GDM1 (cell line): ENCODE measurements around the gene BSPH1.
"Not testable (repeated sequence)": the region's sequence is repeated elsewhere in the genome, so short reads cannot be mapped to it uniquely, and the experiment has no call there.

Experiments used
- DNase-seq: peaks from one replicate; lab custom pipeline; 2025; lab: John Stamatoyannopoulos, UW

BSPH1 gene, protein sequence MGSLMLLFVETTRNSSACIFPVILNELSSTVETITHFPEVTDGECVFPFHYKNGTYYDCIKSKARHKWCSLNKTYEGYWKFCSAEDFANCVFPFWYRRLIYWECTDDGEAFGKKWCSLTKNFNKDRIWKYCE

DNA sequence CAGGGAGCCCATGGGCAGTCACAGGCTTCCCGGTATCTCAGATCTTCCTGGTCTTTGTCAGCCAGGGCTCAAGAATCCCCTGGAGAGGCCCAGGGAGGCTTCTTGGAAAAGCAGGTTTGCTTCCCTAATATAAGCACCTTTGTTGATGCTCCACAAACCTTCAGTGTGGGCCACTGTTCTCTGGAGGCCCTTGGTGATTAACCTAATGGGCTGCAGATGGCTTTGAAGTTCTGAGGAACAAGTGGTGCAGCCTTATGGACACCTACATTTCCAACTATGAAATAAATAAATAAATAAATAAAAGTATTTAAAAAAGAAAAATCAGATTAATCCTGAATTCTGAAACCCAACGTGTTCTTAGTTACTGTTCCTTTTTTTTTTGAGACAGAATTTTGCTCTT, at the start of gene BSPH1:
BSPH1 (minus strand) TSS at position 101 of the 400 bp plus-strand sequence; CDS start at position 12, 89 bp downstream.
- DNase-seq: no peak

DNA sequence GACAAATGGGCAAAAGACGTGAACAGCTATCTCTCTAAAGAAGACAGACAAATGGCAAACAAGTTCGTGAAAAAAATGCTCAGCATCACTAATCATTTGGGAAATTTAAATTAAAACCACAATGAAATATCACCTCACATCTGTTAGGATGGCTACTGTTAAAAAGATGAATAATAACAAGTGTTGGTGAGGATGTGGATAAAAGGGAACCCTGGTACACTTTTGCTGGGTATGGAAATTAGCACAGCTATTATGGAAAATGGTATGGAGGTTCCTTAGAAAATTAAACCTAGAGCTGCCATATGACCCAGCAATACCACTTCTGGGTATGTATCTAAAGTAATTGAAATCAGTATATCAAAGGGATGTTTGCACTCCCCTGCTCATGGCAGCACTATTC, 44.8 kb upstream of the BSPH1 start:
- DNase-seq: no peak

DNA sequence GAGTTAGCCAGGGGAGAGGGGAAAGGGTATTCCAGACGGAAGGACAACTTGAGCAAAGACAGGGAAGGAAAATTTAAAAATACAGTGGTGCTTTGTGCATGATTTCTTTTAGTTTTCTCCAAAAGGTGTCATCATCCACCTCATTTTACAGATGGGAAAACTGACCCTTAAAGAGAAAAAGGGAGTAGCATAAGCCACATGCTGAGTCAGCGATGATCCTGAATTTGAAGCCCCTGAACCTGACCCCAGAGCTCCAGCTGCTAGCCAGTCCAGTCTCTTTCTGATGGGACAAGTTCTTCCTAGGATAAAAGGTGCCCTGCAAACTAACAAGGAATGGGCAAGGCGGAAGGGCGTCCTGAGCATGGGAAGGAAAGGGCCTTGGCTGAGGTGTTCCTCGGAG, 41.6 kb upstream of the BSPH1 start:
- no peak for DNase-seq

DNA sequence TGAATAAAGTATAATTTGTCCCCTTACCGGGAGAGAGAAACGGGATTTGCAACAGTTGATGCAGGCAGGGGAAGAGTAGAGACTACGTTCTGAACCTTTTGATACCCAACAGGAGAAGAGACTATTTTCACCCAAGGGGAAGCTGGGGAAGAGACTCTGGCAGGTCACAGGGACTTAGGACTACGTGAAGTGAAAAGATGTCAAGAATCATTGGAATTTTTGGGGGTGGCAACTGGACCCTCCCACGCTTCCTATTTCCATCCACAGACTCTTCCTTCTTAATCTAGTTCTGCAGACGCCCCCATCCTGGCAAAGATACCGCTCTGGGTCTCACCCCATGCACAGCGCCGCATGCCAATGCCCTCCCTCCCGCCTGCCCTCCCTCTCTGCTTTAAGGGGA, 38.1 kb upstream of the BSPH1 start:
- DNase-seq: no peak

DNA sequence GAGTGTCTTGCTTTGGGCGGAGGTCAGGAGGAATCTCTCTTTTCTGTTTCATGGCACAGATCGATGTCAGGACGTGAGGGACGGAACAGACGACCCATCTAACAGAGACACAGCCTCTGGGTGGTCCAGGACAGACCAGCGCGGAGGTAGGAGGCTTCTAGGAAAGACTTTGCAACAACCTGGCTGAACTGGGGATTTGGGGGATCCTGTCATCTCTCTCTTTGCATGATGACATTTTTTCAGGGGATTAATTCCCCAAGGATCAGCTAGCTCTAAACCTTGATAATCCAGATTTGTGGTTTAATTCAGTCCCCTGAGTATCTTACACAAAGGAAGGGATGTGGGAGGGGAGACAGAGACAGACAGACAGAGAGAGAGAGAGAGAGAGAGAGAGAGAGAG, 37.5 kb upstream of the BSPH1 start:
- no peak for DNase-seq

DNA sequence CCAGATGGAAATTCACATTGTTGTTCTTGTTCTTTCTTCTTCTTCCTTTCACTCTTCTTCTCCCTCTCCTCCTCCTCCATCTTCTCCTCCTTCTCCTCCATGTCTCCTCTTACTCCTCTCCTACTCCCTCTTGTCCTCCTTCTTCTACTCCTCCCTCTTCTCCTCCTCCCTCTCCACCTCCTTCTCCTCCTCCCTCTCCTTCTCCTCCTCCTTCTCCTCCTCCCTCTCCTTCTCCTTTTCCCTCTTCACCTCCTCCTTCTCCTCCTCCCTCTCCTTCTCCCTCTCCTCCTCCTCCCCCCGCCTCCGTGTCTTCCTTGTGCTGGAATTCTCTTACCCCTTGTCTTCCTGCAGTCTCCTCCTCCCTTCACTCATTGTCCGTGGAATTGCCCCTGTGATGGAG, 33.5 kb upstream of the BSPH1 start:
- DNase-seq: no peak

DNA sequence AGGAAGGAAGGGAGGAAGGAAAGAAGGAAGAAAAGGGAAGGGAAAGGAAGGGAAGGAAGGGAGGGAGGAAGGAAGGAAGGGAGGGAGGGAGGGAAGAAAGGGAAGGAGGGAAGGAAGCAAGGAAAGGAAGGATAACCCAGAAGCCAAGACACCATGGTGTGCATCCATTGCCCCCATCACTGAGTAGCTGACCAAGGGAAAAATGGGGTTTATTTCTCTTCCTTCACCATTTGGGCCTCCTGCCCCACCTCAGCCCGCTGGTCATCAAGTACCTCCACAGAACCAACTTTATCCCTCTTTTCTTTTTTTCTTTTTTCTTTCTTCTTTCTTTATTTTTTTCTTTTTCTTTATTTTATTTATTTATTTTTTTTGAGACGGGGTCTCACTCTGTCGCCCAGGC, 31.5 kb upstream of the BSPH1 start:
- no peak for DNase-seq

DNA sequence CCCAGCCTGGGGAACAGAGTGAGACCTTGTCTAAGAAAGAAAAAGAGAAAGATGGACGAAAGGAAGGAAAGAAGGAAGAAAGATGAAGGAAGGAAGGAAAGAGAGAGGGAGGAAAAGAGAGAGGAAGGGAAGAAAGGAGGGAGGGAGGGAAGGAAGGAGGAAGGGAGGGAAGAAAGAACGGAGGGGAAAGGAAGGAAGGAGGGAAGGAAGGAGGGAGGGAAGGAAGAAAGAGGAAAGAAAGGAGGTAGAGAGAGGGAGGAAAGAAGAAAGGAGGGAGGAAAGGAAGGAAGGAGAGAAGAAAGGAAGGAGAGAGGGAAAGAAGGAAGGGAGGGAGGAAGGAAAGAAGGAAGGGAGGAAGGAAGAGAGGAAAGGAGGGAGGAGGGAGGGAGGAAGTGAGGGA, 31.0 kb upstream of the BSPH1 start:
- no peak for DNase-seq

DNA sequence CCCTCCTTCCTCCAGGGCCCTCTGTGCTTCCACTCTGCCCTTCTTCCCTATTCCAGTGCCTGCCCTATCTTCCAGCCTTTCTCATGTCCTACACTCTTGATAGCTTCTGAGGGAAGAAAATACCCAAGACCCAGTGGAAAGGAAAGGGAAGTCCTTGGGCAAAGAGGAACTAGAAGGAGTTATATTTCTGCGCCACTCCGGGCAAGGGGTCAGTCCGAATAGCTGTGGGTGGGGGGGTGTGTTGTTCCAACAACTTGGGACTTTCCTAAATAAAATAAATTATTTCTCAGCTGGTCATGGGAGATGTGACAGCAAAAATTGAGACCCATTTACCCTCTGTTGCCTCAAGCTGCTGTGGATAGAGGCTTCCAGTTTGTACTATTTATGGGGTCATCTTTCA, 28.7 kb upstream of the BSPH1 start:
- no peak for DNase-seq

DNA sequence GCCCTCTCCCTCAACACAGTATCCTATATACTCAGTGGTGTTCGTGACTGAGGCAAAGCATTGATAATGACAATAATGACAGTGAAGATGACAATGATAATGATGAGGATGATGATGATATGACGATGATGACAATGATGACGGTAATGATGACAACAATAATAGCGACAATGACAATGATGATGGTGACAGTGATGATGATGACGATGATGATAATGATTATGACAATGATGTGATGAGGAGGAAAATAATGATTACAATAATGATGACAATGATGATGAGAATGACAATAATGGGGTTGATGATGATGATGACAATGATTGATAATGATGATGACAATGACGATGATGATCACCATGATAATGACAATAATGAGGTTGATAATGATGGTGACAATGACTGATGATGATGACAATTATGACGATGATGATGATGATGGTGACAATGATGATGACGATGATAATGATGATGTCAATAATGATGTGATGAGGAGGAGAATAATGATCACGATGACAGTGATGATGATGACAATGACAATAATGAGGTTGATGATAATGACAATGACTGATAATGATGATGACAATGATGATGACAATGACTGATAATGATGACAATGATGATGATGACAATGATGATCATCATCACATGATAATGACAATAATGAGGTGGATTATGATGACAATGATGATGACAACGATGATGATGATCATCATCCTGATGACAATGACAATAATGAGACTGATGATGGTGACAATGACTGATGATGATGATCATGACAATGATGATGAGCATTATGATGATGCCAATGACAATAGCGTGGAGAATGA, 19.2 kb upstream of the BSPH1 start:
- no peak for DNase-seq

DNA sequence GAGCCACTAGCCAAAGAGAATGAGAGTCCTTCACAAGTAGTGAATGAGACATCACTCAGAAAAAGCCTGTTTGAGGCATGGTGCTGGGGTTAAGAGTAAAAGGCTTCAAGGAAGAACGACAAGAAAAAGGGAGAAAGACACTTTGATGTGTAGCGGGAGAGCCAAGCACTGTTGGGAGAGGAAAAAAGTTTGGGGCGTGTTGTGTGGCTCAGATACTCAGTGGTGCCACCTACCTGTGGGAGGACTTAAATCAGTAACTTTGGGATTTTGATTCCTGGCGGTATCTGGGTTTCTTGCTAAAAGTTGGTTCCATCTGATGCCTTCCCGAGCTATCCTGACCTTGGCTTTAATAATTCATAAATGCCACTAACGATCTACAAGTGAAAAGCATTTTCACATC, 14.8 kb upstream of the BSPH1 start:
- no peak for DNase-seq

DNA sequence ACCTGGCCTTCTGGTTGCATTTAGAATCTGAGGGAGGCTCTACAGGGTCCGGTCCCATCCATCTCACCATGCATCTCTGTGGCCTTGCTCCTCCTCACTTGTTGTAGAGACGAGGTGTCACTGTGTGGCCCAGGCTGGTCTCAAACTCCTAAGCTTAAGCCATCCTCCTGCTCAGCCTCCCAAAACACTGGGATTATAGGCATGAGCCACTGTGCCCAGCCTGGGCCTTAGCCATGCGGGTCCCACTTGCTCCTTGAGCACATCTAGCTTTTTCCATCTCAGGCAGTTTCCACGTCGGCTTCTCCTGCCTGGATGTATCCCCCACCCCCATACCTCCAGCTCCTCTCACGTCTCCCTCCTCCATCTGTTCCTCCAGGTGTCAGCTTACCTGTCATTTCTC, 12.3 kb upstream of the BSPH1 start:
- no peak for DNase-seq

DNA sequence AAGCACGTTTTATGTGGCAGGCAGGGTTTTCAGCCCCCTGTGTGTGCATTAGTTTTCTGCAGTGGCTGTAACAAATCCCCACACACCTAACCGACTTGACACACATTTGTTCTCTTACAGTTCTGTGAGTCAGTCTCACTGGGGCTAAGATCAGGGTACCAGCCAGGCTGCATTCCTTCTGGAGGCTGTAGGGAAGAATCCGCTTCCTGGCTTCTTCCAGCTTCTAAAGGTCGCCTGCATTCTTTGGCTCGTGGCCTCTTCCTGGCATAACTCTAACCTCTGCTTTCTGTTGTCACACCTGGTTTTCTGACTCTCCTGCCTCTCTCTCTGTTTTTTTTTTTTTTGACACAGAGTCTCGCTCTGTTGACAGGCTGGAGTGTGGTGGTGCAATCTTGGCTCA, 8.9 kb upstream of the BSPH1 start:
- DNase-seq: no peak

DNA sequence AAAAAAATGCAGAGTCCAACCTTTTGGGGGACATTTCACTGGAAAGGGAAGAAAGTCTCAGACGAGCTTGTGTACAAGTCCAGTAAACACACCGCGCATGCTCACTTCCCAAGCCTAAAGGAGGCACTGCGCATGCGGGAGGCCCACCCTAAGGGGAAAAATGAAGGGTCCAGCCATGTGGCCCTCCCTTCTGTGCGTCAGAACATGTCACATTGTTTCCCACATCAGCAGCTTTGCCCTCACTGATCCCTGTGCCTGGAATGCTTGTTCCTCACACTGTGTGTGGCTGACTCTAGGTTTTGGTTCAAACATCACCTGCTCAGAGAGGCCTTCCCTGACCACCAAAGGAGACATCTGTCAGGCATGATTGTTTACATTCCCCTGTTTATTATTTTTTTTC, 6.8 kb upstream of the BSPH1 start:
- DNase-seq: no peak

DNA sequence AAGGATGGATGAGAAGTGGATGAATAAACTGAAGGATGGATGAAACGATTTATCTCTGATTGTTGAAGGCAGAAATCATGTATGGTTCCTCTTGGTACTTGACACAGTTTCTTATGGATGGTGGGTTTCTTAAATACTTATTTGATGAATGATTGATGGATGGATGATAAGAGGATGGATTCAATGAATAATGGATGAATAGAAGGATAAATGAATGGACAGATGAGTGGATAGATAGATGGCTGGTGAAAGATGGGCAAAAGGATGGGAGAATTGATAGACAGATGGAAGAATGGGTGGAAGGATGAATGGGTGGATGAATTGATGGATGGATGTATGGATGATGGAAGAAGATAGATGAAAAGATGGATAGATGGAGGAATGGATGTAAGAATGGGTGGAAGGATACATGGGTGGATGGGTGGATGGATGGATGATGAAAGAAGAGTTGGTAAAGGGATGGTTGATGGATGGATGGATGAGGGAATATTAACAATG, 4.3 kb upstream of the BSPH1 start:
- no peak for DNase-seq

DNA sequence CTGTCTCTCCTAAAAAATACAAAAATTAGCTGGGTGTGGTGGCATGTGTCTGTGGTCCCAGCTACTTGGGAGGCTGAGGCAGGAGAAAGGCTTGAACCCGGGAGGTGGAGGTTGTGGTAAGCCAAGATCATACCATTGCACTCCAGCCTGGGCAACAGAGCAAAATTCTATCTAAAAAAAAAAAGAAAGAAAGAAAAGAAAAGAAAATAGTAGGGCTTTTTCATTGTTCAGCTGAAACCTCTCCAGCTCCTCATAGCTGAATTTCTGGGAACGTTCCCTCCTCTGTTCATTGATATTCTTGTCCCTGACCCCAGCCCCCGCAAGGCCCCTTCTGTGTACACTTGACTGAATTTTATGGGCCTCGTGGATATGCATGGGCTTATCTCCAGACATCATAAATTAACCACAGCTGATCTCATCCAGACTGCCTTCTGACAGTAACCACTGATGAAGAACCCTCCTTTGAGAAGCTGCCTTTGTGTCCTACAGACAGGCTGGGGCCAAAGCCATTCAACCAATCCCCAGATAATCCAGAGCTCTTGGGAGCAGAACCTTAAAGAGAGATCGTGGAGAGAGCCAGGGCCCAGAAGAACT, 2.3 kb upstream of the BSPH1 start, which contains the start of gene ELSPBP1:
ELSPBP1 (plus strand) TSS at position 424 of the 594 bp plus-strand sequence. CDS start 14,036 bp downstream, outside the sequence.
- DNase-seq: no peak

DNA sequence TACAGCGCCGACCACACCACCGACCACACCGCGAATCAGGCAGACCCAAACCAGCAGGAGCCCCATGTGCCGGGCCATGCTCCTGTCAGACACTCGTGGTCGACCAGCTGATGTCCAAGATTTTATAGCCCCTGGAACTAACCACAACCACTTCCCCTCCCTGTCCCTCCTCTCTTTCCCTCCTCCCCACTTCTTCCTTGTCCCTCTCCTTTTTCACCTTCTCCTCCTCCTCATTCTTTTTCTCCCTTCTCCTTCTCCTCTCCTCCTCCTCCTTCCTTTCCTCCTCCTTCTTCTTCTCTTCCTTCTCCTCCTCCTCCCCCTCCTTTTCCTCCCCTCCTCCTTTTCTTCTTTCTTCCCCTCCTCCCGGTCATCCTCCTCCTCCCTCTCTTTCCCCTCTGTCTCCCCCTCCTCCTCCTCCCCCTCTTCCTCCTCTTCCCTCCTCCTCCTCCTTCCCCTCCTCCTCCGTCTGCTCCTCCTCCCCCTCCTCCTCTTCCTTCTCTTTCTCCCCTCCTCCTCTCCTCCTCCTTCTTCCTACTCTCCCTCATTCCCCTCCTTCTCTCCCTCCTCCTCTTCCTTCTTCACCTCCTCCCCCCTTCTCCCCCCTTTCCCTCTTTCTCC, 670 bp downstream of the BSPH1 start:
- no peak for DNase-seq

DNA sequence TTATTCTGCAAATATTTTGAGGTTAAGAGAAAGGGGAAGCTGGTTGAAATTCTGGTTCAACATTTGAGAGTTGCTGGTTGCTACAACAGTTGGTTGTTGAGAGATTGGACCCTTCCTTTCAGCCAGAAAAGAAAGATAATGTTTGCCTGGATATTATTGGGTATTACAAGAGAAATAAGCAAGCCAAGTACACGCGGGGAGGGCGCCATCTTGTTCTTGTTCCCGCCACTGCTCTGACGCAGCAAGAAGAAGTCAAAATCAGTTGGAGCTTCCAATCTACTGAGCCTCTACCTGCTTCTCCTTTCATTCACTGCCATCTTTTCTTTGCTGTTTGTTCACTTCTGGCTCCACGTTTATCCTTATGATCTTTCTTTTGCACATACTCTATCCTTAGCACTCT, 18.4 kb downstream of the BSPH1 start:
- DNase-seq: no peak

DNA sequence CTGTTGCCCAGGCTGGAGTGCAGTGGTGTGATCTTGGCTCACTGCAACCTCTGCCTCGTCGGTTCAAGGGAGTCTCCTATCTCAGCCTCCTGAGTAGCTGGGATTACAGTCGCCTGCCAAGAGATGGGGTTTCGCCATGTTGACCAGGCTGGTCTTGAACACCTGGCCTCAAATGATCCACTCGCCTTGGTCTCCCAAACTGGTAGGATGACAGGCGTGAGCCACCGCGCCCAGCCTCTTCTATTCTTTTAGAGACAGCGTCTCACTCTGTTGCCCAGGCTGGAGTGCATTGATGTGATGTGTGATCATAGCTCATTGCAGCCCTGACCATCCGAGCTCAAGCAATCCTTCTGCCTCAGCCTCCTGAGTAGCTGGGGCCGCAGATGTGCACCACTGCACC, 36.0 kb downstream of the BSPH1 start:
- DNase-seq: not testable (repeated sequence)

DNA sequence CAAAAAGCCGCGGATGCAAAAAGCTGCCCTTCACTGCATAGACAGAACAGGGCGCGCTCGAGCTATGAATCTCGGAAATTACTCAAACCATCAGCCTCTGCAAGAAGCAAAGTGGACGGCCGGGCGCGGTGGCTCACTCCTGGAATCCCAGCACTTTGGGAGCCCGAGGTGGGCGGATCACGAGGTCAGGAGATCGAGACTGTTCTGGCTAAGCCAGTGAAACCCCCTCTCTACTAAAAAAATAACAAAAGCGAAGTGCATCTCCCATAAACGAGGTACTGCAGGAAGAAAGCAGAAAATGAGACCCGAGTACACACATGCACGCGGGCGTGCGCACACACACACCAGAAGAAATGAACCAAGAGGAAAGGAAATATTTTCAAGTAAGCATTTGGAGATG, 39.8 kb downstream of the BSPH1 start:
- not testable (repeated sequence) for DNase-seq

DNA sequence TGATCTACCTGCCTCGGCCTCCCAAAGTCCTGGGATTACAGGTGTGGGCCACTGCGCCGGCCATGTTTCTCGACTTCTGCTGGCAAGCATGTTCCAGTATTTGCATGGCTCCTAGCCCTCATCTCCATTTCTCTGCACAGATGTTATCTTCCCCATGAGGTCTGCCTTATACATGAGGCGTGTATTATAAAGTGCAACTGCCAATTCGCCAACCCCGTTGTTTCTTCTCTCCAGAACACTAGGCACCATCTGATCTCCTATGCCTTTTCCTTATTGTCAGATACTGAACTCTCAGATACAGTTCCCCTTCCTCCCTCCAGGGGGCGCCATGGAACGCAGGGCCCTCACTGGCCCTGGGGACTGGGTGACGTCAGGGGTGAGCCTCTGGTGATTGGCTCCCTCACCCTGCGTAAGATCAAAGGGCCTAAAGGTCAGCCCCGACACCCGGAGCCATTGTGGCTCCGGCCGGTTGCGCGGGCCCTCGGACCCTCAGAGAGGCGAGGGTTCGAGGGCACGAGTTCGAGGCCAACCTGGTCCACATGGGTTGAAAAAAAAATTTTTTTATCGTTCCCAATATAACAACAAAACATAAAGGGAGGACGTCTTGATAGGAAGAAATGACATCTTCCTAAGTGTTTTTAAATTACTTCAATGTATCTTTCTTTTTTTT, 42.0 kb downstream of the BSPH1 start:
- DNase-seq: not testable (repeated sequence)

DNA sequence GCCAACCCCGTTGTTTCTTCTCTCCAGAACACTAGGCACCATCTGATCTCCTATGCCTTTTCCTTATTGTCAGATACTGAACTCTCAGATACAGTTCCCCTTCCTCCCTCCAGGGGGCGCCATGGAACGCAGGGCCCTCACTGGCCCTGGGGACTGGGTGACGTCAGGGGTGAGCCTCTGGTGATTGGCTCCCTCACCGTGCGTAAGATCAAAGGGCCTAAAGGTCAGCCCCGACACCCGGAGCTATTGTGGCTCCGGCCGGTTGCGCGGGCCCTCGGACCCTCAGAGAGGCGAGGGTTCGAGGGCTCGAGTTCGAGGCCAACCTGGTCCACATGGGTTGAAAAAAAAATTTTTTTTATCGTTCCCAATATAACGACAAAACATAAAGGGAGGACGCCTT, 63.4 kb downstream of the BSPH1 start:
- DNase-seq: not testable (repeated sequence)
